Activated CD4-positive, alpha-beta memory T cell treated with anti-CD3 and anti-CD28 coated beads for 36 hours (primary cell): ENCODE results near the gene RAD51B. TPM values are rescaled to one million over a fixed set of nuclear protein-coding genes. Genes with fewer than 3 reads are reported as not detected.
"Not testable (repeated sequence)": the region's sequence is repeated elsewhere in the genome, so short reads cannot be mapped to it uniquely, and the experiment has no call there.

Experiments used
- CTCF ChIA-PET: fragments of 350-600 bp; sonication (Branson Sonifier 250); formaldehyde crosslinking; loops from one replicate; lab custom pipeline; 2021; ENCODE audit warnings: antibody characterized with exemption, inconsistent platforms; lab: Charles Lee
- POLR2A ChIA-PET: fragments of 350-600 bp; sonication (Branson Sonifier 250); formaldehyde crosslinking; loops from one replicate; lab custom pipeline; 2021; ENCODE audit warnings: antibody characterized with exemption; lab: Charles Lee
- DNase-seq: peaks from one replicate; pipeline ENCODE4 v3.0.0-alpha.2; 2020
- H3K27ac Mint-ChIP-seq: one replicate; pipeline ENCODE4 v1.8.0; 2021; ENCODE audit warnings: mixed read lengths
- H3K27me3 Mint-ChIP-seq: one replicate; pipeline ENCODE4 v1.8.0; 2021; ENCODE audit warnings: mixed read lengths
- H3K36me3 Mint-ChIP-seq: one replicate; pipeline ENCODE4 v1.8.0; 2021; ENCODE audit warnings: mixed read lengths
- H3K4me1 Mint-ChIP-seq: one replicate; pipeline ENCODE4 v1.8.0; 2021; ENCODE audit warnings: low read depth, mixed read lengths
- H3K4me3 Mint-ChIP-seq: one replicate; pipeline ENCODE4 v1.8.0; 2021; ENCODE audit warnings: mild to moderate bottlenecking, mixed read lengths
- H3K9me3 Mint-ChIP-seq: one replicate; pipeline ENCODE4 v1.8.0; 2021; ENCODE audit warnings: mixed read lengths
- intact Hi-C: fragments of 100-400 bp; cut with micrococcal nuclease; formaldehyde crosslinking; loops from one replicate; pipeline ENCODE4 v1.15.1; 2023
- total RNA-seq, 2 experiments: library from RNA; stranded (reverse); gene quantifications; one replicate each; pipeline ENCODE4 v1.2.3, GENCODE V29; 2021

The RAD51B gene
- total RNA-seq, 2 experiments from 2014 or later, result 32.3 to 34.3 TPM

DNA sequence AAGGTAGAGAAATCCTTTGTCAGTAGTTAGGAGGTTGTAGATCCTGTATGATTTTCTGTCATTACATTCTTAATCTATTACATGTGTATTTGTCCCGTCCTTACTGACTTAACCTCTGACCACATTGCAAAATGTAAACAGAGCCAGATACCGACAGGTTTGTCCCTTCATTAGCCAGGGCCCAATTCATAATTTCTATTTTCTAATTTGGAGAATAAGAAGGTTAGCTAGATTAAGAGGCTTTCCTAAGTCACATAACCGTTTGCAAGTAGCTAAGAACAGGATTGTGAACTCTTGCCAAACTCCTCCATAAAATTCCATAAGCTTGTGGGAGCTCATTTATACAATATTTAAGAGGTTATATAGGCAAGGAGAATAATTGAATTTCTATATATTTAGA, 352.6 kb downstream of the RAD51B start:
- H3K27me3 Mint-ChIP-seq, result no peaks in the 10 kb centered on the region
- H3K4me1 Mint-ChIP-seq, result no peaks in the 10 kb centered on the region
- no peak for DNase-seq
- ChIA-PET POLR2A (no interaction called here), CTCF (interaction anchor here (0.9 kb wide), 1 partner anchor 31 kb away, joined by 3 read pairs; no protein-coding TSS in a partner anchor)
- H3K36me3 Mint-ChIP-seq, result no peaks in the 10 kb centered on the region
- H3K4me3 Mint-ChIP-seq, result no peak overlapping the region
- no peaks in the 10 kb centered on the region for H3K9me3 Mint-ChIP-seq
- intact Hi-C loops, result no loop called here
- no peak overlapping the region for H3K27ac Mint-ChIP-seq

GRCh38 chr14:68172627-68173026, 353.0 kb downstream of the RAD51B start:
- no peaks in the 10 kb centered on the region for H3K9me3 Mint-ChIP-seq
- H3K27me3 Mint-ChIP-seq, result no peaks in the 10 kb centered on the region
- no peak for DNase-seq
- no peak overlapping the region for H3K27ac Mint-ChIP-seq
- ChIA-PET POLR2A (no interaction called here), CTCF (interaction anchor here (0.9 kb wide), 1 partner anchor 31 kb away, joined by 3 read pairs; no protein-coding TSS in a partner anchor)
- no peaks in the 10 kb centered on the region for H3K36me3 Mint-ChIP-seq
- no peak overlapping the region for H3K4me3 Mint-ChIP-seq
- intact Hi-C loops, result no loop called here
- H3K4me1 Mint-ChIP-seq, result no peaks in the 10 kb centered on the region

- no peak for DNase-seq
- Mint-ChIP-seq H3K27ac (no peak overlapping the region), H3K4me1 (no peaks in the 10 kb centered on the region), H3K4me3 (no peak overlapping the region), H3K36me3 (no peaks in the 10 kb centered on the region), H3K27me3 (no peaks in the 10 kb centered on the region), H3K9me3 (no peaks in the 10 kb centered on the region)
- POLR2A ChIA-PET, result no interaction called here
- CTCF ChIA-PET, result no interaction called here
- intact Hi-C loops, result no loop called here
These were observed 353.8 kb downstream of the RAD51B start for GRCh38 chr14:68173227-68173972.

DNA sequence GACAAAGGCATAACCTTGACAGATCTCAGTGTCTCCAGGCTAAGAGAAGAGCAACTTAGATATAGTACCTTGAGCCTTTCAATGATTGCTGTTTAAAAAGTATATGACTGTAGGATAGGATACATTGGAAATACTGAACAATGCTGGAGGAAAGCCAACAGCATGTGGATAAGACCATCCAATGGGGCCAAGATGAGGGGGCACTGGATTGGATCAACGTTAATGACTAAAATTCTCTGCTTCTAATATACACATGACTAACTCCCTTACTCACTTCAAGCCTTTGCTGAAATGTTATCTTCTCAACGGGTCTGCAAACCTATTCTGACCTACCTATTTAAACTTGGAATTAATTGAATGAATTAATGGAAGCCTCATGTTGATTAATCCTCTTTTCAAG, 354.9 kb downstream of the RAD51B start:
- CTCF ChIA-PET, result no interaction called here
- DNase-seq, result no peak
- Mint-ChIP-seq H3K4me1 (no peaks in the 10 kb centered on the region), H3K36me3 (no peaks in the 10 kb centered on the region), H3K27me3 (no peaks in the 10 kb centered on the region), H3K4me3 (no peak overlapping the region), H3K27ac (no peak overlapping the region), H3K9me3 (no peaks in the 10 kb centered on the region)
- intact Hi-C loops, result no loop called here
- POLR2A ChIA-PET, result no interaction called here

DNA sequence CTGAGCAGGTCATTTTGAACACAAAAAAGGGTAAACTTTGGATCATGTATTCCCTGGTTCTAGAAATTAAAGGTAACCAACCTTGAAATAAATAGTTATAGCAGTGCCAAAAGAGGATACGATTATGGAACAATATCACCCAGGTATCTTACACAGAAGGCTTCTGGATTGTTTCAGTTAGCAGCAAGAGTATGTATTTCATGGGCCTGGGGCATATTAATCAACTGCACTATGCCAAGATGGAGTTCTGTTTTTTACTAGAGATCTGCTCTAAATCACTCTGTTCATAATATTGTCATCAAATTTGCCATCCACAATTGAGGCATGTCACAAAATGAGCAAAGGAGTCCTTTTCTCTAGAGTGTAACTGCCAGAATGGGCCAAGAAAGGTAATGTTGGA, 357.1 kb downstream of the RAD51B start:
- peaks cover 4% of the 10 kb centered on the region for H3K4me1 Mint-ChIP-seq
- intact Hi-C loops, result no loop called here
- ChIA-PET CTCF (no interaction called here), POLR2A (interaction anchor here (1.1 kb wide), 1 partner anchor 34 kb away, joined by 3 read pairs; no protein-coding TSS in a partner anchor)
- H3K27ac Mint-ChIP-seq, result no peak overlapping the region
- no peak overlapping the region for H3K4me3 Mint-ChIP-seq
- no peaks in the 10 kb centered on the region for H3K36me3 Mint-ChIP-seq
- no peaks in the 10 kb centered on the region for H3K9me3 Mint-ChIP-seq
- H3K27me3 Mint-ChIP-seq, result no peaks in the 10 kb centered on the region
- no peak for DNase-seq

DNA sequence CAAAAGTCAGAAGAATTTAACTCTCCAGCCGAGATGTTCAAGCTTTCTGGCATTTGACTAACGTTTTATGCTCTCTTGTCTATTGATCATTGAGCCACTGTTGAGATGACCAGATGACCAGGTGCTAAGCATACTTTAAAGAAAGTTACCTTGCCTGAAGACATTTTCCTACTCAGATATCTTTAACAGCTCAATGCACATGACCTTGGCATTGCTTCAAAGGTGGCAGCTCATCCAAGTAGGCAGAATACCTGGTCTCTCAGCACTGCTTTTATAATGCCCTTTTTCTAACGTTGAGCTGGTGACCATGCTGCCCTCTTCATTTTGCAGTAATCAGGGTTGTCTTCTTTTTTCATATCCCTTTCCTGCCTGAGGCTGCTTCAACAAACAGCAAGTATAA, 358.1 kb downstream of the RAD51B start:
- H3K4me3 Mint-ChIP-seq, result no peak overlapping the region
- CTCF ChIA-PET, result no interaction called here
- intact Hi-C loops, result no loop called here

GRCh38 chr14:68178282-68178681, 358.7 kb downstream of the RAD51B start:
- Mint-ChIP-seq H3K9me3 (no peaks in the 10 kb centered on the region), H3K27me3 (no peaks in the 10 kb centered on the region), H3K4me3 (no peak overlapping the region), H3K36me3 (no peaks in the 10 kb centered on the region), H3K27ac (no peak overlapping the region), H3K4me1 (peaks cover 20% of the 10 kb centered on the region)
- CTCF ChIA-PET, result no interaction called here
- no peak for DNase-seq
- POLR2A ChIA-PET, result no interaction called here
- intact Hi-C loops, result no loop called here

More for the DNA sequence above, 358.1 kb downstream of the RAD51B start:
- DNase-seq, result no peak
- no peaks in the 10 kb centered on the region for H3K27me3 Mint-ChIP-seq
- peaks cover 14% of the 10 kb centered on the region for H3K4me1 Mint-ChIP-seq
- no peaks in the 10 kb centered on the region for H3K9me3 Mint-ChIP-seq
- POLR2A ChIA-PET, result no interaction called here
- no peak overlapping the region for H3K27ac Mint-ChIP-seq
- H3K36me3 Mint-ChIP-seq, result no peaks in the 10 kb centered on the region

GRCh38 chr14:68181519-68182326, 362.1 kb downstream of the RAD51B start:
- CTCF ChIA-PET, result no interaction called here
- intact Hi-C loops, result loop anchor here (1.0 kb wide), 3 partner anchors 29 to 48 kb away; no protein-coding TSS in a partner anchor
- H3K4me3 Mint-ChIP-seq, result no peak overlapping the region
- no peak overlapping the region for H3K27ac Mint-ChIP-seq
- peaks cover 27% of the 10 kb centered on the region for H3K4me1 Mint-ChIP-seq
- H3K36me3 Mint-ChIP-seq, result peaks cover 2% of the 10 kb centered on the region
- POLR2A ChIA-PET, result no interaction called here
- H3K27me3 Mint-ChIP-seq, result no peaks in the 10 kb centered on the region
- no peak for DNase-seq
- H3K9me3 Mint-ChIP-seq, result no peaks in the 10 kb centered on the region

DNA sequence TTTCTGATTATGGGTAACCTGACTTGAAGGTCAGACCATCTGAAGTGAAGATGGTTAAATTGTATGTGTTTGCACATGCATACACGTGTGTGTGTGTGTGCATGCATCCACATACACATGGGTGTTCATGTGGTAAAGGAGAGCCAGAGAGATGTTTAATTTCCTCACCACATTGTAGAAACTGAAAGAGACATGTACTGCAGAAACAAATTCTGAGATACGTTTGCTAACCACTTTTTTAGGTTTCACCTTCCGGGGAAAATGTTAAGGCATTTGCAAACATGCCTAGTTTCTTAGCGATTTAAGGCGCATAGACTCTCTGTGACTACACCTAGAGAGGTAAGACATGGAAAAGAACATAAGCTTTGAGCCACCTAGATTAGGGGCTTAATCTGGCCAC, 362.9 kb downstream of the RAD51B start:
- Mint-ChIP-seq H3K27ac (no peak overlapping the region), H3K4me3 (no peak overlapping the region)
- intact Hi-C loops, result loop anchor here (1.0 kb wide), 3 partner anchors 28 to 47 kb away; no protein-coding TSS in a partner anchor

DNA sequence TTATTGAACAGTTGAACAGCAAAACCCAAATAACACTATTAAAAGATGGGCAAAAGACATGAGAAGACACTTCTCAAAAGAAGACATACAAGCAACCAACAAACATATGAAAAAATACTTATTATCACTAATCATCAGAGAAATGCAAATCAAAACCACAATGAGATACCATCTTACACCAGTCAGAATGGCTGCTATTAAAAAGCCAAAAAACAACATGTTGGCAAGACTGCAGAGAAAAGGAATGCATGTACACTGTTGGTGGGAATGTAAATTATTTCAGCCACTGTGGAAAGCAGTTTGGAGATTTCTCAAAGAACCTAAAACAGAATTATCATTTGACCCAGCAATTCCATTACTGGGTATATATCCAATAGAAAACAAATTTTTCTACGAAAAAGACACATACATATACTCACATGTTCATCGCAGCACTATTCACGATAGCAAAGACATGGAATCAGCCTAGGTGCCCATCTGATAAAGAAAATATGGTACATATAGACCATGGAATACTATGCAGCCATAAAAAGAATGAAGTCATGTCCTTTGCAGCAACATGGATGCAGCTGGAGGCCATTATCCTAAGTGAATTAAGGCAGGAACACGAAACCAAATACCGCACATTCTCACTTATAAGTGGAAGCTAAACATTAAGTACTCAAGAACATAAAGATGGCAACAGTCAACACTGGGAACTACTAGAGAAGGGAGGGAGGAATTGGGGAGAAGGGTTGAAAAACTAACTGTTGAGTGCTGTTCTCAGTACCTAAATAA, 367.1 kb downstream of the RAD51B start:
- CTCF ChIA-PET, H3K36me3 Mint-ChIP-seq, H3K4me3 Mint-ChIP-seq, H3K27me3 Mint-ChIP-seq, H3K9me3 Mint-ChIP-seq, H3K27ac Mint-ChIP-seq, intact Hi-C loops, DNase-seq, POLR2A ChIA-PET: not testable (repeated sequence)
- peaks cover 23% of the 10 kb centered on the region for H3K4me1 Mint-ChIP-seq

More for the DNA sequence above, 362.9 kb downstream of the RAD51B start:
- POLR2A ChIA-PET, result no interaction called here
- Mint-ChIP-seq H3K9me3 (no peaks in the 10 kb centered on the region), H3K36me3 (peaks cover 2% of the 10 kb centered on the region), H3K4me1 (peaks cover 27% of the 10 kb centered on the region), H3K27me3 (no peaks in the 10 kb centered on the region)
- DNase-seq, result peak; percentile 14
- CTCF ChIA-PET, result no interaction called here

- H3K36me3 Mint-ChIP-seq, result peaks cover 2% of the 10 kb centered on the region
- DNase-seq, result no peak
- H3K27ac Mint-ChIP-seq, result no peak overlapping the region
- H3K4me1 Mint-ChIP-seq, result peaks cover 8% of the 10 kb centered on the region
- H3K4me3 Mint-ChIP-seq, result no peak overlapping the region
- no peaks in the 10 kb centered on the region for H3K27me3 Mint-ChIP-seq
- H3K9me3 Mint-ChIP-seq, result no peaks in the 10 kb centered on the region
- ChIA-PET CTCF (no interaction called here), POLR2A (no interaction called here)
- intact Hi-C loops, result no loop called here
These were observed 368.6 kb downstream of the RAD51B start for GRCh38 chr14:68188174-68188573.

DNA sequence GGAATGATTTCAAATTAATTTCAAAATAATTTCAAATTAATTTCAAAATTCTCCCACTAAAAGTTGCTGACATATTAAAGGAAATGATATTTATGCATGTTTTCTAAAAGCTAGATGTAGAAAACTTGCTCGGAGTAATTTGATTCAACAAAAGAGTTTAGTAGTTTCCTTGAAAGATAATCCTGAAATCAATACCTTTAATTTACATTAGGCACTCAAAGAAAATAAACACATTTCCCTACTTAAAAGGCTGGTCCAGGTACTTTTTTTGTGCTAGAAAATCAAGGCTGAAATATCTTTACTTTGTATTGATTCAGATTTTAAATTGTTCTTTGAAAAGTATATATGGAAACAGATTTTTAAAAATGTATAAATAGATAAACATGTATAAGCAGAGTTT, 370.5 kb downstream of the RAD51B start:
- CTCF ChIA-PET, result no interaction called here
- POLR2A ChIA-PET, result no interaction called here
- Mint-ChIP-seq H3K27me3 (no peaks in the 10 kb centered on the region), H3K4me1 (peaks cover 4% of the 10 kb centered on the region), H3K36me3 (peaks cover 2% of the 10 kb centered on the region), H3K27ac (no peak overlapping the region), H3K4me3 (no peak overlapping the region), H3K9me3 (no peaks in the 10 kb centered on the region)
- DNase-seq, result no peak
- intact Hi-C loops, result no loop called here
